Measurements from ENCODE around the gene FAM20B. TPM values are rescaled to one million over a fixed set of nuclear protein-coding genes. Genes with fewer than 3 reads are reported as not detected.

FAM20B gene
- polyA plus RNA-seq, 5 donors, result 25.2 to 37.1 (median 35.2) TPM

Other genes with a start within 250 kb of the FAM20B start
- 10 to 100 TPM in 4 of 5 donors, 1 to 10 TPM in 1; 7.8 to 13.1 (median 11.3) TPM for gene ANGPTL1, start 154.8 kb upstream of the FAM20B start, polyA plus RNA-seq (ENCODE audit: insufficient read depth in 1 of 5, insufficient read length in 5 of 5, low replicate concordance in 1 of 5)
- 10 to 100 TPM; 21.9 to 29.4 (median 25.5) TPM for gene TOR3A, start 56.2 kb downstream of the FAM20B start, polyA plus RNA-seq (ENCODE audit: insufficient read depth in 1 of 5, insufficient read length in 5 of 5, low replicate concordance in 1 of 5)
- 10 to 100 TPM in 2 of 5 donors, 1 to 10 TPM in 3; 8.0 to 11.2 (median 9.9) TPM for gene ABL2, start 203.8 kb downstream of the FAM20B start, polyA plus RNA-seq (ENCODE audit: insufficient read depth in 1 of 5, insufficient read length in 5 of 5, low replicate concordance in 1 of 5)